RWPE2 (cell line): ENCODE data around the gene GTF2E1.
"Not testable (repeated sequence)": the region's sequence is repeated elsewhere in the genome, so short reads cannot be mapped to it uniquely, and the experiment has no call there.

Experiments
- ATAC-seq: fragments of 200-7000 bp; cut with Tn5 transposase; 3 replicates; pipeline ENCODE4 v1.9.1; 2021; ENCODE audit warnings: low read depth
- DNase-seq: peaks from one replicate; pipeline ENCODE4 v3.0.0-alpha.2; 2020; ENCODE audit warnings: low spot score
- H3K27ac ChIP-seq: fragments of 450-650 bp; 2 replicates; pipeline ENCODE4 v1.5.1; 2017; ENCODE audit warnings: mild to moderate bottlenecking; ENCODE audit not compliant: poor library complexity, severe bottlenecking
- H3K27me3 ChIP-seq: fragments of 250-450 bp; sonication (Bioruptor Pico); 2 replicates; pipeline ENCODE4 v1.5.1; 2021; ENCODE audit warnings: mild to moderate bottlenecking, moderate library complexity; ENCODE audit not compliant: insufficient read depth, poor library complexity, severe bottlenecking
- H3K36me3 ChIP-seq: fragments of 250-450 bp; sonication (Bioruptor Pico); 2 replicates; pipeline ENCODE4 v1.5.1; 2020; ENCODE audit warnings: low read depth, mild to moderate bottlenecking, moderate library complexity
- H3K4me1 ChIP-seq: fragments of 250-450 bp; sonication (Bioruptor Pico); 2 replicates; pipeline ENCODE4 v1.5.1; 2021; ENCODE audit warnings: mild to moderate bottlenecking, moderate library complexity; ENCODE audit not compliant: insufficient read depth, poor library complexity, severe bottlenecking
- H3K4me3 ChIP-seq: fragments of 250-450 bp; sonication (Bioruptor Pico); 2 replicates; pipeline ENCODE4 v1.5.1; 2021; ENCODE audit warnings: mild to moderate bottlenecking, moderate library complexity; ENCODE audit not compliant: severe bottlenecking
- H3K9me3 ChIP-seq: fragments of 250-450 bp; sonication (Bioruptor Pico); 2 replicates; pipeline ENCODE4 v1.5.1; 2021; ENCODE audit warnings: mild to moderate bottlenecking, moderate library complexity; ENCODE audit not compliant: severe bottlenecking
- TF ChIP-seq, protein P1 (sequence below): fragments of 450-650 bp; IDR thresholded peaks from one replicate; pipeline ENCODE4 v1.5.1; 2017; ENCODE audit warnings: mild to moderate bottlenecking, moderate library complexity; ENCODE audit not compliant: poor library complexity, severe bottlenecking

Gene GTF2E1

DNA sequence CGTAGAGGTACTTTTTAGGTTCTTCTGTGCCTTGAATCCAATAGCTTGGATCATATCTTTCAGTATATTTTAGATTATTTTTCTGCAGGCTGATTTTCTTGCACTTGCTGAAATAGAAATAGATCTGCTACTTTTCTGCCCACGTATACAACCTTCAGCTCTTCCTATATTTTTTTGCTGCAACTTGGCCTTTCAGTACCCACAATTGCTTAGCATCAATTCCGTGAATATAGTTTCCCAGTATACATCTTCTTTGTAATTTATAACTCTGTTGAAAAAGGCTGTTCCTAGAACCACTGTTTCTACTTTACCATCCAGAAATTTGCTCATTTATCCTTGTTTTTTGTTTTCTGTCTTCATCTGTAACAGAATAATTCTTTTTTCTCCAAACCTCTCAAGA lies 36.2 kb downstream of the GTF2E1 start:
- TF ChIP-seq, protein P1, sequence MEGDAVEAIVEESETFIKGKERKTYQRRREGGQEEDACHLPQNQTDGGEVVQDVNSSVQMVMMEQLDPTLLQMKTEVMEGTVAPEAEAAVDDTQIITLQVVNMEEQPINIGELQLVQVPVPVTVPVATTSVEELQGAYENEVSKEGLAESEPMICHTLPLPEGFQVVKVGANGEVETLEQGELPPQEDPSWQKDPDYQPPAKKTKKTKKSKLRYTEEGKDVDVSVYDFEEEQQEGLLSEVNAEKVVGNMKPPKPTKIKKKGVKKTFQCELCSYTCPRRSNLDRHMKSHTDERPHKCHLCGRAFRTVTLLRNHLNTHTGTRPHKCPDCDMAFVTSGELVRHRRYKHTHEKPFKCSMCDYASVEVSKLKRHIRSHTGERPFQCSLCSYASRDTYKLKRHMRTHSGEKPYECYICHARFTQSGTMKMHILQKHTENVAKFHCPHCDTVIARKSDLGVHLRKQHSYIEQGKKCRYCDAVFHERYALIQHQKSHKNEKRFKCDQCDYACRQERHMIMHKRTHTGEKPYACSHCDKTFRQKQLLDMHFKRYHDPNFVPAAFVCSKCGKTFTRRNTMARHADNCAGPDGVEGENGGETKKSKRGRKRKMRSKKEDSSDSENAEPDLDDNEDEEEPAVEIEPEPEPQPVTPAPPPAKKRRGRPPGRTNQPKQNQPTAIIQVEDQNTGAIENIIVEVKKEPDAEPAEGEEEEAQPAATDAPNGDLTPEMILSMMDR = no peak
- ATAC-seq = no peak

DNA sequence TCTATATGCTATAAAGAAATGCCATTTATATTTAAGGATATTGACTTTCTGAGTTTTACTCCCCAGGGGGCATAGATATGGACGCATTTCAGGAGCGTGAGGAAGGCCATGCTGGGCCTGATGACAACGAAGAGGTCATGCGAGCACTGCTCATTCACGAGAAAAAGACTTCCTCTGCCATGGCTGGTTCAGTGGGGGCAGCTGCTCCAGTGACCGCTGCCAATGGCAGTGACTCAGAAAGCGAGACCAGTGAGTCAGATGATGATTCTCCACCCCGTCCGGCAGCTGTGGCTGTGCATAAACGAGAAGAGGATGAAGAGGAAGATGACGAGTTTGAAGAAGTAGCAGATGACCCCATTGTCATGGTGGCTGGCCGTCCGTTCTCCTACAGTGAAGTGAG lies 38.4 kb downstream of the GTF2E1 start:
- TF ChIP-seq, protein P1 = no peak
- DNase-seq = peak; percentile 51
- ATAC-seq = peak; percentile 98
- Histone ChIP-seq H3K36me3 (peaks cover 49% of the 10 kb centered on the region), H3K9me3 (no peaks in the 10 kb centered on the region), H3K4me3 (no peak overlapping the region), H3K27ac (peak overlapping the region; percentile 3), H3K27me3 (no peaks in the 10 kb centered on the region), H3K4me1 (peaks cover 8% of the 10 kb centered on the region)

More for the DNA sequence above, 36.2 kb downstream of the GTF2E1 start:
- H3K4me3 ChIP-seq = no peak overlapping the region
- H3K27me3 ChIP-seq = no peaks in the 10 kb centered on the region
- no peak for DNase-seq
- H3K9me3 ChIP-seq = no peaks in the 10 kb centered on the region
- no peak overlapping the region for H3K27ac ChIP-seq
- peaks cover 8% of the 10 kb centered on the region for H3K4me1 ChIP-seq
- peaks cover 55% of the 10 kb centered on the region for H3K36me3 ChIP-seq

DNA sequence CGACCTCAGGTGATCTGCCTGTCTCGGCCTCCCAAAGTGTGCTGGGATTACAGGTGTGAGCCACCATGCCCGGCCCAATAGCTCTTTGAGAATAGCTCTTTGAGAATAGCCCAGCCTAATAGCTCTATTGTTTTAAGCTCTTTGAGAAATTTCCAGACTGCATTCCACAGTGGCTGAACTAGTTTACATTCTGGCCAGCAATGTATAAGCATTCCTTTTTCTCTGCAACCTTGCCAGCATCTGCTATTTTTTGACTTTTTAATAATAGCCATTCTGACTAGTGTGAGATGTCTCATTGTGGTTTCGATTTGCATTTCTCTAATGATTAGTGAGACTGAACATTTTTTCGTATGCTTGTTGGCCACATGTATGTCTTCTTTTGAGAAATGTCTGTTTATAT lies 43.3 kb downstream of the GTF2E1 start:
- not testable (repeated sequence) for H3K27me3 ChIP-seq, H3K4me1 ChIP-seq, H3K27ac ChIP-seq, ATAC-seq, H3K9me3 ChIP-seq, H3K4me3 ChIP-seq, DNase-seq
- peaks cover 13% of the 10 kb centered on the region for H3K36me3 ChIP-seq

DNA sequence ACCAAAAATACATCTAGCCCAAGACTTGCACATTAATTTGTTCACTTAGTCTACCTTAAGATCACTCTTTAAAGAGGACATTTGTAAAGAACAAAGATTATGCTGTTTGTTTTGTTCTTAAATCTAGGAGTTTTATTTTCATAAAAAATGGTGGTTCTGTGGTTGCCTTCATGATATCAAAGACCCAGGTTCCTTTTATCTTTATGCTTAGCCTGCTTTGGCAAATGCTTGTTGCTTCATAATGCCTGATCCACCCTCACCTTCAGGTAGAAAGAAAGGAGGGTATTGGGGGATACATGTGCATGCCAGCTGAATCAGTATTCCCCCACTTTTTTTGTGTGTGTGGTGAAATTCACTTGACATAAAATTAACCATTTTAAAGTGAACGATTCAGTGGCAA lies 48.5 kb downstream of the GTF2E1 start:
- H3K27ac ChIP-seq = no peak overlapping the region

DNA sequence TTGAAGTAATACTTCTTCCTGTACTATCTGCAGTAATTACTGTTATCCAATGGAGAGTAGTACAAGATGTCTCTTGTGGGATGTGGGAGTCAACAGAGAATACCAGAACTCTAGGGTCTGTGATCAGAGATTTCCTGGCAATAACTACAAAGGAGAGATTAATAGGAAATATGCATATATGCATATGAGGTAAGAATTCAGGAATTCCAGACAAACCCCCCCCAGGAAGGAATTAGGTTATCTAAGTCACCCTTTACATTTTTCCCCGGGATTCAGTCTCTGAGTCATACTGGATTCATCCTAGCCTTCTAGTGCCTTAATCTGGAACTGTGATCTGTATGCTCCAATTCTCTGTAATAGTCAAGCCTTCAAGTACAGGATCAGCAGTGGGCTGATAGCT lies 49.4 kb downstream of the GTF2E1 start:
- Histone ChIP-seq H3K27me3 (no peaks in the 10 kb centered on the region), H3K4me1 (no peaks in the 10 kb centered on the region), H3K9me3 (no peaks in the 10 kb centered on the region), H3K27ac (no peak overlapping the region), H3K36me3 (no peaks in the 10 kb centered on the region), H3K4me3 (no peak overlapping the region)
- ATAC-seq (peak; percentile 77), DNase-seq (no peak)
- TF ChIP-seq, protein P1 = no peak

More for the DNA sequence above, 48.5 kb downstream of the GTF2E1 start:
- ATAC-seq (no peak), DNase-seq (no peak)
- H3K27me3 ChIP-seq = no peaks in the 10 kb centered on the region
- no peaks in the 10 kb centered on the region for H3K9me3 ChIP-seq
- no peaks in the 10 kb centered on the region for H3K36me3 ChIP-seq
- H3K4me1 ChIP-seq = no peaks in the 10 kb centered on the region
- H3K4me3 ChIP-seq = no peak overlapping the region
- TF ChIP-seq, protein P1 = no peak
